H1 (cell line): ENCODE results near the gene CLEC14A. TPM values are rescaled to one million over a fixed set of nuclear protein-coding genes. Genes with fewer than 3 reads are reported as not detected.

Experiments used
- polyA plus RNA-seq, 7 experiments: library from polyadenylated mRNA; depleted of rRNA in 3 of 7; stranded (reverse) in 5 of 7; unstranded in 2 of 7; fragments of >200 nt in 5 of 7; fragments of 200-250 nt in 2 of 7; gene quantifications; 1 replicate in 5 of 7; 2 replicates in 1 of 7; 4 replicates in 1 of 7; pipeline versions ENCODE4 v1.2.1 to v1.2.3, GENCODE V29; 2011 to 2013; ENCODE audit warnings: missing spikeins in 2 of 7, mixed read lengths in 2 of 7
- total RNA-seq: library from RNA; stranded (reverse); fragmentation: NEBNext Ultra II Directional; extraction: Animal tissue kit (Norgen Biotek cat#: 25700); gene quantifications from 2 replicates; pipeline ENCODE4 v1.2.1, GENCODE V29; 2021

The CLEC14A gene
- total and polyA plus RNA-seq, 2 of the 8 experiments (the other 6 are each of a cell fraction or from before 2014, with no cell fraction given): 0.09 to 0.13 TPM

Other genes with a start within 250 kb of the CLEC14A start
- gene SSTR1, start 48.2 kb downstream of the CLEC14A start, total RNA-seq: 0.75 and 0.93 TPM in 2 replicates
- 0.82 and 1.3 TPM in 2 replicates for gene SSTR1, start 48.2 kb downstream of the CLEC14A start, polyA plus RNA-seq (2011; rRNA removed)